ENCODE data around the gene UAP1L1. TPM values are rescaled to one million over a fixed set of nuclear protein-coding genes. Genes with fewer than 3 reads are reported as not detected.
A peak's percentile ranks its signal among the peaks of the same experiment; 100 is the strongest.

The UAP1L1 gene, protein sequence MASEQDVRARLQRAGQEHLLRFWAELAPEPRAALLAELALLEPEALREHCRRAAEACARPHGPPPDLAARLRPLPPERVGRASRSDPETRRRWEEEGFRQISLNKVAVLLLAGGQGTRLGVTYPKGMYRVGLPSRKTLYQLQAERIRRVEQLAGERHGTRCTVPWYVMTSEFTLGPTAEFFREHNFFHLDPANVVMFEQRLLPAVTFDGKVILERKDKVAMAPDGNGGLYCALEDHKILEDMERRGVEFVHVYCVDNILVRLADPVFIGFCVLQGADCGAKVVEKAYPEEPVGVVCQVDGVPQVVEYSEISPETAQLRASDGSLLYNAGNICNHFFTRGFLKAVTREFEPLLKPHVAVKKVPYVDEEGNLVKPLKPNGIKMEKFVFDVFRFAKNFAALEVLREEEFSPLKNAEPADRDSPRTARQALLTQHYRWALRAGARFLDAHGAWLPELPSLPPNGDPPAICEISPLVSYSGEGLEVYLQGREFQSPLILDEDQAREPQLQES
- total RNA-seq (1 to 10 TPM; 1.8 to 2.3 TPM), polyA plus RNA-seq (1 to 10 TPM in 1 of 2 donors, under 1 TPM in 1; 0.35 to 1.6 TPM)

- Histone ChIP-seq H3K9me3 (ENCODE audit: control insufficient read depth in 4 of 4, low read length in 3 of 4) (no peaks in the 10 kb centered on the region), H3K4me3 (ENCODE audit: low read depth in 1 of 3, low read length in 3 of 3) (peak within 1 kb of the TSS in 1 of 3 donors; percentile 58), H3K27ac (ENCODE audit: low read depth in 1 of 2, low read length in 2 of 2) (no peak within 1 kb of the TSS), H3K27me3 (ENCODE audit: control insufficient read depth in 4 of 4, insufficient read depth in 4 of 4, low read length in 3 of 4) (peaks cover 0 to 6% (median 3%) of the 10 kb centered on the region in 4 donors), H3K36me3 (ENCODE audit: control insufficient read depth in 4 of 4, insufficient read depth in 3 of 4, low read depth in 1 of 4, low read length in 3 of 4) (peaks cover 0 to 2% (median 0%) of the 10 kb centered on the region in 4 donors), H3K9ac (ENCODE audit: low read depth in 1 of 2, low read length in 2 of 2) (no peak within 1 kb of the TSS), H3K4me1 (ENCODE audit: control insufficient read depth in 4 of 4, insufficient read depth in 4 of 4, low read length in 3 of 4) (peaks cover 0 to 15% (median 12%) of the 10 kb centered on the region in 4 donors)
- no peak for TF ChIP-seq RXRA (IDR thresholded peaks at IDR 0.05)
- TF ChIP-seq YY1 (IDR thresholded peaks at IDR 0.05) = no peak
- no peak for TF ChIP-seq TAF1 (conservative IDR thresholded peaks at IDR 0.05)
- TF ChIP-seq, protein P1, sequence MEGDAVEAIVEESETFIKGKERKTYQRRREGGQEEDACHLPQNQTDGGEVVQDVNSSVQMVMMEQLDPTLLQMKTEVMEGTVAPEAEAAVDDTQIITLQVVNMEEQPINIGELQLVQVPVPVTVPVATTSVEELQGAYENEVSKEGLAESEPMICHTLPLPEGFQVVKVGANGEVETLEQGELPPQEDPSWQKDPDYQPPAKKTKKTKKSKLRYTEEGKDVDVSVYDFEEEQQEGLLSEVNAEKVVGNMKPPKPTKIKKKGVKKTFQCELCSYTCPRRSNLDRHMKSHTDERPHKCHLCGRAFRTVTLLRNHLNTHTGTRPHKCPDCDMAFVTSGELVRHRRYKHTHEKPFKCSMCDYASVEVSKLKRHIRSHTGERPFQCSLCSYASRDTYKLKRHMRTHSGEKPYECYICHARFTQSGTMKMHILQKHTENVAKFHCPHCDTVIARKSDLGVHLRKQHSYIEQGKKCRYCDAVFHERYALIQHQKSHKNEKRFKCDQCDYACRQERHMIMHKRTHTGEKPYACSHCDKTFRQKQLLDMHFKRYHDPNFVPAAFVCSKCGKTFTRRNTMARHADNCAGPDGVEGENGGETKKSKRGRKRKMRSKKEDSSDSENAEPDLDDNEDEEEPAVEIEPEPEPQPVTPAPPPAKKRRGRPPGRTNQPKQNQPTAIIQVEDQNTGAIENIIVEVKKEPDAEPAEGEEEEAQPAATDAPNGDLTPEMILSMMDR (IDR thresholded peaks at IDR 0.05; ENCODE audit: low read depth, low read length, missing input control) = no peak
- TF ChIP-seq ATF3 (IDR thresholded peaks at IDR 0.05) = no peak
- TF ChIP-seq, protein P2, sequence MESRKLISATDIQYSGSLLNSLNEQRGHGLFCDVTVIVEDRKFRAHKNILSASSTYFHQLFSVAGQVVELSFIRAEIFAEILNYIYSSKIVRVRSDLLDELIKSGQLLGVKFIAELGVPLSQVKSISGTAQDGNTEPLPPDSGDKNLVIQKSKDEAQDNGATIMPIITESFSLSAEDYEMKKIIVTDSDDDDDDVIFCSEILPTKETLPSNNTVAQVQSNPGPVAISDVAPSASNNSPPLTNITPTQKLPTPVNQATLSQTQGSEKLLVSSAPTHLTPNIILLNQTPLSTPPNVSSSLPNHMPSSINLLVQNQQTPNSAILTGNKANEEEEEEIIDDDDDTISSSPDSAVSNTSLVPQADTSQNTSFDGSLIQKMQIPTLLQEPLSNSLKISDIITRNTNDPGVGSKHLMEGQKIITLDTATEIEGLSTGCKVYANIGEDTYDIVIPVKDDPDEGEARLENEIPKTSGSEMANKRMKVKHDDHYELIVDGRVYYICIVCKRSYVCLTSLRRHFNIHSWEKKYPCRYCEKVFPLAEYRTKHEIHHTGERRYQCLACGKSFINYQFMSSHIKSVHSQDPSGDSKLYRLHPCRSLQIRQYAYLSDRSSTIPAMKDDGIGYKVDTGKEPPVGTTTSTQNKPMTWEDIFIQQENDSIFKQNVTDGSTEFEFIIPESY (IDR thresholded peaks at IDR 0.05) = no peak
- TF ChIP-seq HNF4G (IDR thresholded peaks at IDR 0.05) = no peak
- TF ChIP-seq SP1 (IDR thresholded peaks at IDR 0.05) = no peak
- no peak for TF ChIP-seq MAX (IDR thresholded peaks at IDR 0.05)
- no peak for TF ChIP-seq HNF4A (conservative IDR thresholded peaks at IDR 0.05)
- TF ChIP-seq FOXA1 (IDR thresholded peaks at IDR 0.05) = no peak
- TF ChIP-seq NR2F2 (IDR thresholded peaks at IDR 0.05) = no peak
- no peak for TF ChIP-seq EGR1 (IDR thresholded peaks at IDR 0.05; ENCODE audit: low read depth in 2 of 2)
- DNase-seq (ENCODE audit: low spot score) = no peak
- WGBS = 4% methylated on average over 87 of the region's 87 CpGs
Measured at GRCh38 chr9:137077010-137077747, at the start of gene UAP1L1. UAP1L1 (plus strand) TSS chr9:137077517; CDS start chr9:137077533, 16 bp downstream.

GRCh38 chr9:137028263-137029057 lies 48.9 kb upstream of the UAP1L1 start:
- peak; percentile 71 for DNase-seq (ENCODE audit: low spot score)
- H3K27me3 ChIP-seq (ENCODE audit: control insufficient read depth in 4 of 4, insufficient read depth in 4 of 4, low read length in 3 of 4) = no peaks in the 10 kb centered on the region
- peak overlapping the region; percentile 23 to 55 for H3K9ac ChIP-seq (ENCODE audit: low read depth in 1 of 2, low read length in 2 of 2)
- peaks cover 33 to 58% (median 42%) of the 10 kb centered on the region in 4 donors for H3K4me1 ChIP-seq (ENCODE audit: control insufficient read depth in 4 of 4, insufficient read depth in 4 of 4, low read length in 3 of 4)
- no peaks in the 10 kb centered on the region for H3K9me3 ChIP-seq (ENCODE audit: control insufficient read depth in 4 of 4, low read length in 3 of 4)
- peak overlapping the region in 1 of 2 donors; percentile 25 for H3K27ac ChIP-seq (ENCODE audit: low read depth in 1 of 2, low read length in 2 of 2)
- under 1% methylated on average over 98 of the region's 98 CpGs for WGBS
- no peaks in the 10 kb centered on the region for H3K36me3 ChIP-seq (ENCODE audit: control insufficient read depth in 4 of 4, insufficient read depth in 3 of 4, low read depth in 1 of 4, low read length in 3 of 4)
- H3K4me3 ChIP-seq (ENCODE audit: low read depth in 1 of 3, low read length in 3 of 3) = peak overlapping the region in 2 of 3 donors; percentile 53 to 72
- TF ChIP-seq RAD21 (IDR thresholded peaks at IDR 0.05) = peak in 1 of 2 donors; percentile 18
- no peak for TF ChIP-seq JUND (IDR thresholded peaks at IDR 0.05)
- no peak for TF ChIP-seq FOXA1 (IDR thresholded peaks at IDR 0.05)
- TF ChIP-seq, protein P3, sequence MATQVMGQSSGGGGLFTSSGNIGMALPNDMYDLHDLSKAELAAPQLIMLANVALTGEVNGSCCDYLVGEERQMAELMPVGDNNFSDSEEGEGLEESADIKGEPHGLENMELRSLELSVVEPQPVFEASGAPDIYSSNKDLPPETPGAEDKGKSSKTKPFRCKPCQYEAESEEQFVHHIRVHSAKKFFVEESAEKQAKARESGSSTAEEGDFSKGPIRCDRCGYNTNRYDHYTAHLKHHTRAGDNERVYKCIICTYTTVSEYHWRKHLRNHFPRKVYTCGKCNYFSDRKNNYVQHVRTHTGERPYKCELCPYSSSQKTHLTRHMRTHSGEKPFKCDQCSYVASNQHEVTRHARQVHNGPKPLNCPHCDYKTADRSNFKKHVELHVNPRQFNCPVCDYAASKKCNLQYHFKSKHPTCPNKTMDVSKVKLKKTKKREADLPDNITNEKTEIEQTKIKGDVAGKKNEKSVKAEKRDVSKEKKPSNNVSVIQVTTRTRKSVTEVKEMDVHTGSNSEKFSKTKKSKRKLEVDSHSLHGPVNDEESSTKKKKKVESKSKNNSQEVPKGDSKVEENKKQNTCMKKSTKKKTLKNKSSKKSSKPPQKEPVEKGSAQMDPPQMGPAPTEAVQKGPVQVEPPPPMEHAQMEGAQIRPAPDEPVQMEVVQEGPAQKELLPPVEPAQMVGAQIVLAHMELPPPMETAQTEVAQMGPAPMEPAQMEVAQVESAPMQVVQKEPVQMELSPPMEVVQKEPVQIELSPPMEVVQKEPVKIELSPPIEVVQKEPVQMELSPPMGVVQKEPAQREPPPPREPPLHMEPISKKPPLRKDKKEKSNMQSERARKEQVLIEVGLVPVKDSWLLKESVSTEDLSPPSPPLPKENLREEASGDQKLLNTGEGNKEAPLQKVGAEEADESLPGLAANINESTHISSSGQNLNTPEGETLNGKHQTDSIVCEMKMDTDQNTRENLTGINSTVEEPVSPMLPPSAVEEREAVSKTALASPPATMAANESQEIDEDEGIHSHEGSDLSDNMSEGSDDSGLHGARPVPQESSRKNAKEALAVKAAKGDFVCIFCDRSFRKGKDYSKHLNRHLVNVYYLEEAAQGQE (IDR thresholded peaks at IDR 0.05) = no peak
- TF ChIP-seq RXRA (IDR thresholded peaks at IDR 0.05) = no peak
- TF ChIP-seq ATF3 (IDR thresholded peaks at IDR 0.05) = no peak
- TF ChIP-seq, protein P1 (IDR thresholded peaks at IDR 0.05; ENCODE audit: low read depth, low read length, missing input control) = peak; percentile 51
- TF ChIP-seq SP1 (IDR thresholded peaks at IDR 0.05) = no peak
- no peak for TF ChIP-seq NR2F2 (IDR thresholded peaks at IDR 0.05)
- no peak for TF ChIP-seq TAF1 (conservative IDR thresholded peaks at IDR 0.05)

Data from liver (tissue), 9 donors.